Smooth muscle cell (in vitro differentiated cells): ENCODE measurements around the gene CCM2. TPM values are rescaled to one million over a fixed set of nuclear protein-coding genes. Genes with fewer than 3 reads are reported as not detected.
A peak's percentile ranks its signal among the peaks of the same experiment; 100 is the strongest.

ENCODE experiments used
- DNase-seq: peaks from one replicate; lab custom pipeline; 2025; ENCODE audit not compliant: unreplicated experiment; lab: John Stamatoyannopoulos, UW
- H2AFZ ChIP-seq: fragments of 200-600 bp; sonication (generic); 2 replicates; pipeline ENCODE4 v1.6.0; 2016; ENCODE audit warnings: antibody characterized with exemption, low read depth, mild to moderate bottlenecking
- H3F3A ChIP-seq: fragments of 200-600 bp; sonication (generic); 2 replicates; pipeline ENCODE4 v1.6.0; 2017; ENCODE audit warnings: antibody characterized with exemption, low read depth
- H3K27ac ChIP-seq: fragments of 200-600 bp; sonication (generic); 2 replicates; pipeline ENCODE4 v1.5.1; 2016; ENCODE audit warnings: low read depth, mild to moderate bottlenecking
- H3K27me3 ChIP-seq: fragments of 200-600 bp; sonication (generic); 2 replicates; pipeline ENCODE4 v1.6.1; 2016; ENCODE audit warnings: low read depth, mild to moderate bottlenecking
- H3K36me3 ChIP-seq: fragments of 200-600 bp; sonication (generic); 2 replicates; pipeline ENCODE4 v1.5.1; 2016; ENCODE audit warnings: low read depth
- H3K4me1 ChIP-seq: fragments of 200-600 bp; sonication (generic); 2 replicates; pipeline ENCODE4 v1.5.1; 2016; ENCODE audit warnings: low read depth
- H3K4me2 ChIP-seq: fragments of 200-600 bp; sonication (generic); 2 replicates; pipeline ENCODE4 v1.6.0; 2016; ENCODE audit warnings: mild to moderate bottlenecking
- H3K4me3 ChIP-seq: fragments of 200-600 bp; sonication (generic); 2 replicates; pipeline ENCODE4 v1.5.1; 2016; ENCODE audit warnings: mild to moderate bottlenecking
- H3K79me2 ChIP-seq: fragments of 200-600 bp; sonication (generic); 2 replicates; pipeline ENCODE4 v1.6.0; 2016; ENCODE audit warnings: low read depth, mild to moderate bottlenecking
- H3K9ac ChIP-seq: fragments of 200-600 bp; sonication (generic); 2 replicates; pipeline ENCODE4 v1.6.0; 2016; ENCODE audit warnings: low read depth
- H3K9me3 ChIP-seq: fragments of 200-600 bp; sonication (generic); replicated peaks from 2 replicates; pipeline ENCODE4 v1.5.1; 2016; ENCODE audit warnings: low read depth
- H4K20me1 ChIP-seq: fragments of 200-600 bp; sonication (generic); 2 replicates; pipeline ENCODE4 v1.6.0; 2016; ENCODE audit warnings: low read depth
- CTCF ChIP-seq: fragments of 200-600 bp; sonication (generic); IDR thresholded peaks from 2 replicates; pipeline ENCODE4 v1.5.1; 2017; ENCODE audit warnings: borderline replicate concordance, mild to moderate bottlenecking, antibody characterized with exemption; ENCODE audit not compliant: insufficient read depth, poor library complexity, severe bottlenecking
- WGBS: methylation state at CpG from one replicate; pipeline ENCODE4 v1.1.7; 2016; ENCODE audit warnings: low lambda C conversion rate; 5-methylcytosine and 5-hydroxymethylcytosine counted together
- polyA plus RNA-seq: library from polyadenylated mRNA; unstranded; fragments of >200 nt; fragmentation: Nextera tagmentation; extraction: Ambion mirVana; gene quantifications from 2 replicates; pipeline ENCODE4 v1.2.1, GENCODE V29; 2016
- total RNA-seq: library from RNA; depleted of rRNA; stranded (reverse); fragments of >200 nt; gene quantifications from 2 replicates; pipeline ENCODE4 v1.2.3, GENCODE V29; 2014

CCM2 gene
- total and polyA plus RNA-seq, 2 experiments from 2014 or later = 32.6 to 85.5 TPM

- TF ChIP-seq CTCF = no peak
- Histone ChIP-seq H3K4me2 (no peak overlapping the region), H3K9me3 (no peaks in the 10 kb centered on the region), H3K27me3 (no peaks in the 10 kb centered on the region), H3F3A (peaks cover 9% of the 10 kb centered on the region), H3K9ac (no peak overlapping the region), H3K36me3 (peaks cover 8% of the 10 kb centered on the region), H3K4me1 (peaks cover 21% of the 10 kb centered on the region), H3K79me2 (peaks cover 15% of the 10 kb centered on the region), H3K27ac (no peak overlapping the region), H2AFZ (no peak overlapping the region), H3K4me3 (no peak overlapping the region), H4K20me1 (peaks cover 14% of the 10 kb centered on the region)
- 95% methylated on average over 1 of the region's 1 CpG for WGBS
- DNase-seq = no peak
Measured at GRCh38 chr7:44982535-44982923, 17.5 kb upstream of the CCM2 start.

GRCh38 chr7:44982970-44983369 lies 17.0 kb upstream of the CCM2 start:
- H3K9me3 ChIP-seq = no peaks in the 10 kb centered on the region
- no peak for DNase-seq
- H3K79me2 ChIP-seq = peaks cover 15% of the 10 kb centered on the region
- no peak for TF ChIP-seq CTCF
- peaks cover 9% of the 10 kb centered on the region for H3F3A ChIP-seq
- peaks cover 22% of the 10 kb centered on the region for H3K4me1 ChIP-seq
- no peaks in the 10 kb centered on the region for H3K27me3 ChIP-seq
- H3K27ac ChIP-seq = no peak overlapping the region
- peaks cover 14% of the 10 kb centered on the region for H4K20me1 ChIP-seq
- no peak overlapping the region for H3K4me3 ChIP-seq
- no peak overlapping the region for H3K4me2 ChIP-seq
- H3K9ac ChIP-seq = no peak overlapping the region
- WGBS = 100% methylated on average over 1 of the region's 1 CpG
- H3K36me3 ChIP-seq = peaks cover 8% of the 10 kb centered on the region
- no peak overlapping the region for H2AFZ ChIP-seq

GRCh38 chr7:44983742-44984477 lies 16.1 kb upstream of the CCM2 start:
- H3K9me3 ChIP-seq = no peaks in the 10 kb centered on the region
- no peak overlapping the region for H2AFZ ChIP-seq
- H4K20me1 ChIP-seq = peaks cover 14% of the 10 kb centered on the region
- H3K36me3 ChIP-seq = peaks cover 8% of the 10 kb centered on the region
- H3F3A ChIP-seq = peaks cover 9% of the 10 kb centered on the region
- peaks cover 22% of the 10 kb centered on the region for H3K4me1 ChIP-seq
- no peak overlapping the region for H3K4me2 ChIP-seq
- no peak overlapping the region for H3K9ac ChIP-seq
- H3K79me2 ChIP-seq = peaks cover 15% of the 10 kb centered on the region
- DNase-seq = no peak
- no peak overlapping the region for H3K4me3 ChIP-seq
- no peaks in the 10 kb centered on the region for H3K27me3 ChIP-seq
- H3K27ac ChIP-seq = no peak overlapping the region
- no peak for TF ChIP-seq CTCF
- WGBS = 96% methylated on average over 6 of the region's 6 CpGs

- Histone ChIP-seq H3K36me3 (peaks cover 8% of the 10 kb centered on the region), H3K9ac (peak overlapping the region; percentile 80), H3K4me2 (peak overlapping the region; percentile 76), H3K4me1 (peaks cover 22% of the 10 kb centered on the region), H3K4me3 (no peak overlapping the region), H4K20me1 (peaks cover 14% of the 10 kb centered on the region), H3K27ac (no peak overlapping the region), H3K27me3 (no peaks in the 10 kb centered on the region), H3K79me2 (peaks cover 15% of the 10 kb centered on the region), H3K9me3 (no peaks in the 10 kb centered on the region), H2AFZ (no peak overlapping the region), H3F3A (peaks cover 9% of the 10 kb centered on the region)
- WGBS = 66% methylated on average over 3 of the region's 3 CpGs
- TF ChIP-seq CTCF = no peak
- no peak for DNase-seq
Measured at GRCh38 chr7:44984478-44984758, 15.6 kb upstream of the CCM2 start.
